Keratinocyte (primary cell): ENCODE data around the gene GFOD1. TPM values are rescaled to one million over a fixed set of nuclear protein-coding genes. Genes with fewer than 3 reads are reported as not detected.

ENCODE experiments used
- DNase-seq: peaks from one replicate; pipeline ENCODE4 v3.0.0-alpha.2; 2011; ENCODE audit warnings: low read depth, missing footprints, low spot score
- FAIRE-seq: peaks from 2 replicates; lab custom pipeline; 2011; peaks lifted over from hg19 to GRCh38; lab: Jason Lieb, UNC
- H2AFZ ChIP-seq: 2 replicates; pipeline ENCODE4 v1.6.0; 2012; ENCODE audit warnings: low read length, control low read depth, inconsistent platforms; ENCODE audit not compliant: control insufficient read depth
- H3K27ac ChIP-seq: 2 replicates; pipeline ENCODE4 v1.5.1; 2011; ENCODE audit warnings: low read length; ENCODE audit not compliant: control insufficient read depth, insufficient read depth
- H3K27me3 ChIP-seq: 3 replicates; pipeline ENCODE4 v1.6.0; 2011; ENCODE audit warnings: low read length; ENCODE audit not compliant: control insufficient read depth, insufficient read depth; ENCODE audit errors: extremely low read depth
- H3K36me3 ChIP-seq, 2 experiments: 2 replicates in 1 of 2; 3 replicates in 1 of 2; pipeline ENCODE4 v1.5.1; 2011; ENCODE audit warnings: low read length in 2 of 2, mild to moderate bottlenecking in 1 of 2; ENCODE audit not compliant: control insufficient read depth in 2 of 2, insufficient read depth in 2 of 2; ENCODE audit errors: extremely low read depth in 1 of 2
- H3K4me1 ChIP-seq: 3 replicates; pipeline ENCODE4 v1.5.1; 2011; ENCODE audit warnings: low read length; ENCODE audit not compliant: control insufficient read depth, insufficient read depth; ENCODE audit errors: extremely low read depth
- H3K4me2 ChIP-seq: 3 replicates; pipeline ENCODE4 v1.6.0; 2011; ENCODE audit warnings: low read depth, low read length; ENCODE audit not compliant: control insufficient read depth, insufficient read depth; ENCODE audit errors: extremely low read depth
- H3K4me3 ChIP-seq, 3 experiments: fragments of 200-600 bp in 1 of 3; sonication (generic) in 1 of 3; 2 replicates in 2 of 3; 3 replicates in 1 of 3; pipeline ENCODE4 v1.5.1; 2011 to 2016; ENCODE audit warnings: low read length in 3 of 3, mild to moderate bottlenecking in 3 of 3, control low read depth in 2 of 3, inconsistent platforms in 1 of 3, low read depth in 1 of 3, mixed read lengths in 1 of 3, mixed run types in 1 of 3, moderate library complexity in 1 of 3; ENCODE audit not compliant: control insufficient read depth in 2 of 3, insufficient read depth in 2 of 3; ENCODE audit errors: extremely low read depth in 1 of 3
- H3K79me2 ChIP-seq: 2 replicates; pipeline ENCODE4 v1.6.0; 2012; ENCODE audit warnings: low read length; ENCODE audit not compliant: control insufficient read depth, insufficient read depth
- H3K9ac ChIP-seq: 3 replicates; pipeline ENCODE4 v1.6.0; 2011; ENCODE audit warnings: low read length; ENCODE audit not compliant: control insufficient read depth, insufficient read depth; ENCODE audit errors: extremely low read depth
- H3K9me1 ChIP-seq: 3 replicates; pipeline ENCODE4 v1.6.0; 2011; ENCODE audit warnings: low read length; ENCODE audit not compliant: control insufficient read depth, insufficient read depth; ENCODE audit errors: extremely low read depth
- H3K9me3 ChIP-seq: 2 replicates; pipeline ENCODE4 v1.5.1; 2012; ENCODE audit warnings: low read depth, low read length; ENCODE audit not compliant: control insufficient read depth
- H4K20me1 ChIP-seq: 3 replicates; pipeline ENCODE4 v1.6.0; 2011; ENCODE audit warnings: low read length; ENCODE audit not compliant: control insufficient read depth, insufficient read depth; ENCODE audit errors: extremely low read depth
- CTCF ChIP-seq, 3 experiments: IDR thresholded peaks in 1 of 3; conservative IDR thresholded peaks in 1 of 3; optimal IDR thresholded peaks in 1 of 3; 2 replicates in 2 of 3; 3 replicates in 1 of 3; pipeline versions ENCODE3 to v1.5.1; 2011; ENCODE audit warnings: low read length in 3 of 3, mild to moderate bottlenecking in 3 of 3, moderate library complexity in 2 of 3, control low read depth in 1 of 3, inconsistent platforms in 1 of 3; ENCODE audit not compliant: insufficient read depth in 2 of 3; ENCODE audit errors: extremely low read depth in 1 of 3
- EZH2 ChIP-seq: IDR thresholded peaks from one replicate; pipeline ENCODE4 v1.6.1; 2012; ENCODE audit warnings: inconsistent platforms, mild to moderate bottlenecking, low read length, moderate library complexity
- dilution Hi-C: fragments of 300-500 bp; cut with MboI; formaldehyde crosslinking; loops from one replicate; pipeline ENCODE4 v1.7.0; 2020; ENCODE audit warnings: low sequenced_read_pairs; ENCODE audit not compliant: extremely low pct_ligation_motif_present
- polyA plus RNA-seq, 5 experiments: library from polyadenylated mRNA; depleted of rRNA in 3 of 5; stranded (reverse) in 3 of 5; stranded (forward) in 1 of 5; unstranded in 1 of 5; fragments of >200 nt; gene quantifications; 1 replicate in 1 of 5; 2 replicates in 3 of 5; 3 replicates in 1 of 5; pipeline versions ENCODE4 v1.2.1 to v1.2.3, GENCODE V29; 2011 to 2012; ENCODE audit warnings: missing spikeins in 2 of 5, low read depth in 1 of 5, low replicate concordance in 1 of 5

The GFOD1 gene
- polyA plus RNA-seq, 1 donor (not counting 4 experiments of a cell fraction or from before 2014, with no cell fraction given): 7.2 TPM

GRCh38 chr6:13412211-13412610 is 75.2 kb downstream of the GFOD1 start:
- H3K9me1 ChIP-seq: no peaks in the 10 kb centered on the region
- peaks cover 3% of the 10 kb centered on the region for H3K79me2 ChIP-seq
- dilution Hi-C loops: no loop called here
- FAIRE-seq: no peak
- H3K9me3 ChIP-seq: no peaks in the 10 kb centered on the region
- H3K27ac ChIP-seq: no peak overlapping the region
- no peak overlapping the region for H3K9ac ChIP-seq
- TF ChIP-seq EZH2 (no peak), CTCF (optimal IDR thresholded peaks at IDR 0.05 in 1 of 3, IDR thresholded peaks at IDR 0.05 in 1 of 3, conservative IDR thresholded peaks at IDR 0.05 in 1 of 3; ENCODE audit: extremely low read depth in 1 of 3, insufficient read depth in 2 of 3, low read length in 3 of 3) (no peak)
- peaks cover 0 to 1% of the 10 kb centered on the region in 2 experiments for H3K36me3 ChIP-seq
- H3K27me3 ChIP-seq: no peaks in the 10 kb centered on the region
- DNase-seq: no peak
- H3K4me1 ChIP-seq: peaks cover 11% of the 10 kb centered on the region
- no peak overlapping the region for H3K4me2 ChIP-seq
- H3K4me3 ChIP-seq: no peak overlapping the region
- no peaks in the 10 kb centered on the region for H4K20me1 ChIP-seq
- H2AFZ ChIP-seq: no peak overlapping the region

GRCh38 chr6:13411484-13411883 is 75.9 kb downstream of the GFOD1 start:
- no peaks in the 10 kb centered on the region for H3K9me3 ChIP-seq
- H3K4me1 ChIP-seq: peaks cover 12% of the 10 kb centered on the region
- H3K27ac ChIP-seq: no peak overlapping the region
- H3K9ac ChIP-seq: no peak overlapping the region
- no peak overlapping the region for H2AFZ ChIP-seq
- dilution Hi-C loops: no loop called here
- DNase-seq: no peak
- TF ChIP-seq EZH2: no peak
- TF ChIP-seq CTCF (optimal IDR thresholded peaks at IDR 0.05 in 1 of 3, IDR thresholded peaks at IDR 0.05 in 1 of 3, conservative IDR thresholded peaks at IDR 0.05 in 1 of 3; ENCODE audit: extremely low read depth in 1 of 3, insufficient read depth in 2 of 3, low read length in 3 of 3): no peak
- no peak overlapping the region for H3K4me3 ChIP-seq
- H3K36me3 ChIP-seq: peaks cover 0 to 1% of the 10 kb centered on the region in 2 experiments
- no peak overlapping the region for H3K4me2 ChIP-seq
- no peaks in the 10 kb centered on the region for H4K20me1 ChIP-seq
- H3K27me3 ChIP-seq: no peaks in the 10 kb centered on the region
- no peaks in the 10 kb centered on the region for H3K9me1 ChIP-seq
- no peak for FAIRE-seq
- peaks cover 8% of the 10 kb centered on the region for H3K79me2 ChIP-seq
